Vagina (tissue), 2 donors: Measurements from ENCODE around the gene SRL.

Source experiments
- CTCF ChIP-seq, 3 experiments: fragments of 450-650 bp in 2 of 3; fragments of 200-600 bp in 1 of 3; sonication (generic) in 1 of 3; IDR thresholded peaks; one replicate each; pipeline ENCODE4 v1.5.1; 2017 to 2019; ENCODE audit warnings: antibody characterized with exemption in 3 of 3, mild to moderate bottlenecking in 2 of 3, moderate library complexity in 2 of 3
- POLR2AphosphoS5 ChIP-seq, 2 donors: sonication (generic); formaldehyde crosslinking; IDR thresholded peaks; one replicate each; pipeline ENCODE4 v1.9.0; 2017; ENCODE audit warnings: antibody characterized with exemption in 2 of 2, mild to moderate bottlenecking in 2 of 2, low read depth in 1 of 2; ENCODE audit not compliant: insufficient read depth in 1 of 2

DNA sequence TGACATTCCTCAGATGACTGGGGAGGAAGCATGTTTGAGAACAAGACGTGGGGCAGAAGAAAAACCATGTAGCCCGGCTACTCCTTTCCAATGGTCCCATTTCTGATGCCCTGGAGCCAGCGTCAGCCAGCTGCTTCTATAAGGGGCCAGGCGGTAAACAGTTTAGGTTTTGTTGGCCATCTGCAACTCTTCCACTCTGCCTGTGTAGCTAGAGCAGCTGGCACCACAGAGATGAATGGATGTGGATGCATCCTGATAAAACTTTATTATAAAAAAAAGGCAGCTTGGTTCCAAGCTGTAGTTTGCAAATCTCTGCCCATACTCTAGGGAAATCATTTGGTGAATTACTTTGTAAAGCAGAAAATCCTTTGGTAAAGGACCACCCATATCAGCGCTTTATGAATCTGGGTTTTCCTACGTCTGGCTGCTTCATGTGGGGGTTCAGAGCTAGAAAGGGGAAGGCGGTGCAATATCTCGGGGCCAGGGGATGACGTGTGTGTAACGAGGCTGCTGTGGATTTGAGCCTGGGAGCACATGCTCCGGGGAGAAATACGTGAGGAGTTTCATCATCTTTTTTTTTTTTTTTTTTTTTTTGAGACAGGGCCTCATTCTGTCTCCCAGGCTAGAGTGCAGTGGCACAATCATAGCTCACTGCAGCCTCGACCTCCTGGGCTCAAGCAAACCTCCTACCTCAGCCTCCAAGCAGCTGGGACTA is 3.4 kb upstream of the SRL start:
- TF ChIP-seq CTCF (IDR thresholded peaks at IDR 0.05) (no peak), POLR2AphosphoS5 (IDR thresholded peaks at IDR 0.05; ENCODE audit: insufficient read depth in 1 of 2, low read depth in 1 of 2) (no peak)
